ENCODE data around the gene WWC1.

DNA sequence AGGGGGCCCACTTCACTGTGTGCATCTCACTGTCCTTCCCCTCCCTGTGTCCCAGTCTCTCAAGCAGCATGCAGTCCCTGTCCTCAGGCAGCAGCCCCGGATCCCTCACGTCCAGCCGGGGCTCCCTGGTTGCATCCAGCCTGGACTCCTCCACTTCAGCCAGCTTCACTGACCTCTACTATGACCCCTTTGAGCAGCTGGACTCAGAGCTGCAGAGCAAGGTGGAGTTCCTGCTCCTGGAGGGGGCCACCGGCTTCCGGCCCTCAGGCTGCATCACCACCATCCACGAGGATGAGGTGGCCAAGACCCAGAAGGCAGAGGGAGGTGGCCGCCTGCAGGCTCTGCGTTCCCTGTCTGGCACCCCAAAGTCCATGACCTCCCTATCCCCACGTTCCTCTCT is 132.0 kb downstream of the WWC1 start:
- TF ChIP-seq, protein P1, sequence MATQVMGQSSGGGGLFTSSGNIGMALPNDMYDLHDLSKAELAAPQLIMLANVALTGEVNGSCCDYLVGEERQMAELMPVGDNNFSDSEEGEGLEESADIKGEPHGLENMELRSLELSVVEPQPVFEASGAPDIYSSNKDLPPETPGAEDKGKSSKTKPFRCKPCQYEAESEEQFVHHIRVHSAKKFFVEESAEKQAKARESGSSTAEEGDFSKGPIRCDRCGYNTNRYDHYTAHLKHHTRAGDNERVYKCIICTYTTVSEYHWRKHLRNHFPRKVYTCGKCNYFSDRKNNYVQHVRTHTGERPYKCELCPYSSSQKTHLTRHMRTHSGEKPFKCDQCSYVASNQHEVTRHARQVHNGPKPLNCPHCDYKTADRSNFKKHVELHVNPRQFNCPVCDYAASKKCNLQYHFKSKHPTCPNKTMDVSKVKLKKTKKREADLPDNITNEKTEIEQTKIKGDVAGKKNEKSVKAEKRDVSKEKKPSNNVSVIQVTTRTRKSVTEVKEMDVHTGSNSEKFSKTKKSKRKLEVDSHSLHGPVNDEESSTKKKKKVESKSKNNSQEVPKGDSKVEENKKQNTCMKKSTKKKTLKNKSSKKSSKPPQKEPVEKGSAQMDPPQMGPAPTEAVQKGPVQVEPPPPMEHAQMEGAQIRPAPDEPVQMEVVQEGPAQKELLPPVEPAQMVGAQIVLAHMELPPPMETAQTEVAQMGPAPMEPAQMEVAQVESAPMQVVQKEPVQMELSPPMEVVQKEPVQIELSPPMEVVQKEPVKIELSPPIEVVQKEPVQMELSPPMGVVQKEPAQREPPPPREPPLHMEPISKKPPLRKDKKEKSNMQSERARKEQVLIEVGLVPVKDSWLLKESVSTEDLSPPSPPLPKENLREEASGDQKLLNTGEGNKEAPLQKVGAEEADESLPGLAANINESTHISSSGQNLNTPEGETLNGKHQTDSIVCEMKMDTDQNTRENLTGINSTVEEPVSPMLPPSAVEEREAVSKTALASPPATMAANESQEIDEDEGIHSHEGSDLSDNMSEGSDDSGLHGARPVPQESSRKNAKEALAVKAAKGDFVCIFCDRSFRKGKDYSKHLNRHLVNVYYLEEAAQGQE (IDR thresholded peaks at IDR 0.05; ENCODE audit: low read depth, low read length): no peak
- TF ChIP-seq WRNIP1 (IDR thresholded peaks at IDR 0.05; ENCODE audit: borderline replicate concordance, low read depth, low read length) (no peak), CHD1 (IDR thresholded peaks at IDR 0.05; ENCODE audit: low read depth, low read length) (no peak), POLR2A (IDR thresholded peaks at IDR 0.05; ENCODE audit: low read depth, low read length) (no peak), CHD4 (IDR thresholded peaks at IDR 0.05) (no peak), SMC3 (IDR thresholded peaks at IDR 0.05; ENCODE audit: borderline replicate concordance, low read length) (no peak), ZNF24 (IDR thresholded peaks at IDR 0.05) (no peak), TAF1 (IDR thresholded peaks at IDR 0.05; ENCODE audit: borderline replicate concordance, low read depth, low read length) (no peak)
- TF ChIP-seq, protein P2, sequence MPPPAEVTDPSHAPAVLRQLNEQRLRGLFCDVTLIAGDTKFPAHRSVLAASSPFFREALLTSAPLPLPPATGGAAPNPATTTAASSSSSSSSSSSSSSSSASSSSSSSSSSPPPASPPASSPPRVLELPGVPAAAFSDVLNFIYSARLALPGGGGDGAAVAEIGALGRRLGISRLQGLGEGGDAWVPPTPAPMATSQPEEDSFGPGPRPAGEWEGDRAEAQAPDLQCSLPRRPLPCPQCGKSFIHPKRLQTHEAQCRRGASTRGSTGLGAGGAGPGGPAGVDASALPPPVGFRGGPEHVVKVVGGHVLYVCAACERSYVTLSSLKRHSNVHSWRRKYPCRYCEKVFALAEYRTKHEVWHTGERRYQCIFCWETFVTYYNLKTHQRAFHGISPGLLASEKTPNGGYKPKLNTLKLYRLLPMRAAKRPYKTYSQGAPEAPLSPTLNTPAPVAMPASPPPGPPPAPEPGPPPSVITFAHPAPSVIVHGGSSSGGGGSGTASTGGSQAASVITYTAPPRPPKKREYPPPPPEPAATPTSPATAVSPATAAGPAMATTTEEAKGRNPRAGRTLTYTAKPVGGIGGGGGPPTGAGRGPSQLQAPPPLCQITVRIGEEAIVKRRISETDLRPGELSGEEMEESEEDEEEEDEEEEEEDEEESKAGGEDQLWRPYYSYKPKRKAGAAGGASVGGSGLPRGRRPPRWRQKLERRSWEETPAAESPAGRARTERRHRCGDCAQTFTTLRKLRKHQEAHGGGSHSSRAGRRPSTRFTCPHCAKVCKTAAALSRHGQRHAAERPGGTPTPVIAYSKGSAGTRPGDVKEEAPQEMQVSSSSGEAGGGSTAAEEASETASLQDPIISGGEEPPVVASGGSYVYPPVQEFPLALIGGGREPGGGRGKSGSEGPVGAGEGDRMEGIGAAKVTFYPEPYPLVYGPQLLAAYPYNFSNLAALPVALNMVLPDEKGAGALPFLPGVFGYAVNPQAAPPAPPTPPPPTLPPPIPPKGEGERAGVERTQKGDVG (CRISPR knock-in tag; IDR thresholded peaks at IDR 0.05): no peak
- TF ChIP-seq, protein P3, sequence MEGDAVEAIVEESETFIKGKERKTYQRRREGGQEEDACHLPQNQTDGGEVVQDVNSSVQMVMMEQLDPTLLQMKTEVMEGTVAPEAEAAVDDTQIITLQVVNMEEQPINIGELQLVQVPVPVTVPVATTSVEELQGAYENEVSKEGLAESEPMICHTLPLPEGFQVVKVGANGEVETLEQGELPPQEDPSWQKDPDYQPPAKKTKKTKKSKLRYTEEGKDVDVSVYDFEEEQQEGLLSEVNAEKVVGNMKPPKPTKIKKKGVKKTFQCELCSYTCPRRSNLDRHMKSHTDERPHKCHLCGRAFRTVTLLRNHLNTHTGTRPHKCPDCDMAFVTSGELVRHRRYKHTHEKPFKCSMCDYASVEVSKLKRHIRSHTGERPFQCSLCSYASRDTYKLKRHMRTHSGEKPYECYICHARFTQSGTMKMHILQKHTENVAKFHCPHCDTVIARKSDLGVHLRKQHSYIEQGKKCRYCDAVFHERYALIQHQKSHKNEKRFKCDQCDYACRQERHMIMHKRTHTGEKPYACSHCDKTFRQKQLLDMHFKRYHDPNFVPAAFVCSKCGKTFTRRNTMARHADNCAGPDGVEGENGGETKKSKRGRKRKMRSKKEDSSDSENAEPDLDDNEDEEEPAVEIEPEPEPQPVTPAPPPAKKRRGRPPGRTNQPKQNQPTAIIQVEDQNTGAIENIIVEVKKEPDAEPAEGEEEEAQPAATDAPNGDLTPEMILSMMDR (IDR thresholded peaks at IDR 0.05 in 2 of 3, conservative IDR thresholded peaks at IDR 0.05 in 1 of 3; ENCODE audit: control insufficient read depth in 2 of 3, extremely low read depth in 1 of 3, insufficient read depth in 1 of 3, low read depth in 3 of 3, low read length in 3 of 3): no peak
